ENCODE results near the gene EPYC. TPM values are rescaled to one million over a fixed set of nuclear protein-coding genes. Genes with fewer than 3 reads are reported as not detected.

EPYC gene
- total RNA-seq, 1 donor from 2014 or later: not detected

GRCh38 chr12:90982170-90982569 lies 22.6 kb downstream of the EPYC start:
- intact Hi-C loops (cut with DNase I): no loop called here
- no peak overlapping the region for H3K27ac ChIP-seq
- H3K36me3 ChIP-seq: no peaks in the 10 kb centered on the region
- TF ChIP-seq CTCF (IDR thresholded peaks at IDR 0.05): no peak
- no peaks in the 10 kb centered on the region for H3K27me3 ChIP-seq
- no peaks in the 10 kb centered on the region for H3K4me1 ChIP-seq
- no peak overlapping the region for H3K4me3 ChIP-seq
- no peaks in the 10 kb centered on the region for H3K9me3 ChIP-seq
- DNase-seq (ENCODE audit: low spot score in 2 of 2): no peak

- no peak for DNase-seq (ENCODE audit: low spot score in 2 of 2)
- no peak for TF ChIP-seq CTCF (IDR thresholded peaks at IDR 0.05)
- Histone ChIP-seq H3K4me3 (no peak overlapping the region), H3K27ac (no peak overlapping the region), H3K36me3 (no peaks in the 10 kb centered on the region), H3K9me3 (no peaks in the 10 kb centered on the region), H3K27me3 (no peaks in the 10 kb centered on the region), H3K4me1 (no peaks in the 10 kb centered on the region)
- intact Hi-C loops (cut with DNase I): loop anchor here (2.0 to 5.0 kb wide), 3 partner anchors 197 to 375 kb away; no protein-coding TSS in a partner anchor
Observed at GRCh38 chr12:90979951-90980350, 24.8 kb downstream of the EPYC start.

- H3K9me3 ChIP-seq: no peaks in the 10 kb centered on the region
- no peaks in the 10 kb centered on the region for H3K27me3 ChIP-seq
- H3K27ac ChIP-seq: no peak overlapping the region
- H3K4me1 ChIP-seq: no peaks in the 10 kb centered on the region
- DNase-seq (ENCODE audit: low spot score in 2 of 2): no peak
- no peak for TF ChIP-seq CTCF (IDR thresholded peaks at IDR 0.05)
- no peak overlapping the region for H3K4me3 ChIP-seq
- no peaks in the 10 kb centered on the region for H3K36me3 ChIP-seq
- intact Hi-C loops (cut with DNase I): loop anchor here (2.0 to 5.0 kb wide), 3 partner anchors 198 to 376 kb away; no protein-coding TSS in a partner anchor
Observed at GRCh38 chr12:90979019-90979418, 25.8 kb downstream of the EPYC start.

- Histone ChIP-seq H3K4me1 (no peaks in the 10 kb centered on the region), H3K4me3 (no peak overlapping the region), H3K36me3 (no peaks in the 10 kb centered on the region), H3K27me3 (no peaks in the 10 kb centered on the region), H3K9me3 (no peaks in the 10 kb centered on the region), H3K27ac (no peak overlapping the region)
- intact Hi-C loops (cut with DNase I): loop anchor here (2.0 to 5.0 kb wide), 3 partner anchors 199 to 377 kb away; no protein-coding TSS in a partner anchor
- DNase-seq (ENCODE audit: low spot score in 2 of 2): no peak
- peak; percentile 39 to 60 (median 55) for TF ChIP-seq CTCF (IDR thresholded peaks at IDR 0.05)
Observed at GRCh38 chr12:90978117-90978770, 26.5 kb downstream of the EPYC start.

- Histone ChIP-seq H3K9me3 (no peaks in the 10 kb centered on the region), H3K27me3 (no peaks in the 10 kb centered on the region), H3K4me3 (no peak overlapping the region), H3K27ac (no peak overlapping the region), H3K36me3 (no peaks in the 10 kb centered on the region), H3K4me1 (no peaks in the 10 kb centered on the region)
- intact Hi-C loops (cut with DNase I): loop anchor here (5.0 kb wide), 2 partner anchors 200 to 350 kb away; no protein-coding TSS in a partner anchor
- DNase-seq (ENCODE audit: low spot score in 2 of 2): no peak
- TF ChIP-seq CTCF (IDR thresholded peaks at IDR 0.05): no peak
Observed at GRCh38 chr12:90977224-90977623, 27.5 kb downstream of the EPYC start.
